ENCODE data around the gene BUB3. TPM values are rescaled to one million over a fixed set of nuclear protein-coding genes. Genes with fewer than 3 reads are reported as not detected.

Gene BUB3
- total and polyA plus RNA-seq, 2 of the 13 experiments (the other 11 are each of a cell fraction or from before 2014, with no cell fraction given), result 174 to 188 TPM

GRCh38 chr10:123203393-123204126 is 49.4 kb downstream of the BUB3 start (continued):
- TF ChIP-seq ATF5 (CRISPR knock-in tag; IDR thresholded peaks at IDR 0.05; ENCODE audit: low read depth), result no peak
- TF ChIP-seq ATAD3A (CRISPR knock-in tag; IDR thresholded peaks at IDR 0.05), result no peak
- TF ChIP-seq ELF3 (CRISPR knock-in tag; IDR thresholded peaks at IDR 0.05), result peak; percentile 94
- TF ChIP-seq PTBP1 (IDR thresholded peaks at IDR 0.05; ENCODE audit: low read depth, low read length, poor library complexity, severe bottlenecking), result no peak
- no peak for TF ChIP-seq MBD4 (IDR thresholded peaks at IDR 0.05; ENCODE audit: borderline replicate concordance, low read length)
- 0 out of 2 replicates have a peak, but pooled peaks have one; percentile 35 for TF ChIP-seq TFE3 (CRISPR knock-in tag; IDR thresholded peaks at IDR 0.05)
- no peak for TF ChIP-seq U2AF2 (IDR thresholded peaks at IDR 0.05; ENCODE audit: low read depth, low read length)
- TF ChIP-seq ZNF724P (CRISPR knock-in tag; IDR thresholded peaks at IDR 0.05; ENCODE audit: borderline replicate concordance), result no peak
- no peak for TF ChIP-seq BCL3 (CRISPR knock-in tag; IDR thresholded peaks at IDR 0.05)
- no peak for TF ChIP-seq TIGD3 (CRISPR knock-in tag; IDR thresholded peaks at IDR 0.05; ENCODE audit: borderline replicate concordance)
- 0 out of 2 replicates have a peak, but pooled peaks have one; percentile 39 for TF ChIP-seq ZNF317 (CRISPR knock-in tag; IDR thresholded peaks at IDR 0.05)
- no peak for TF ChIP-seq ZNF878 (CRISPR knock-in tag; IDR thresholded peaks at IDR 0.05)
- no peak for TF ChIP-seq GRHL1 (CRISPR knock-in tag; conservative IDR thresholded peaks at IDR 0.05)
- no peak for TF ChIP-seq EZH2 (conservative IDR thresholded peaks at IDR 0.05; ENCODE audit: low read depth, low read length)
- no peak for TF ChIP-seq FOXO4 (CRISPR knock-in tag; conservative IDR thresholded peaks at IDR 0.05)
- TF ChIP-seq PBX2 (CRISPR knock-in tag; IDR thresholded peaks at IDR 0.05), result no peak
- no peak for TF ChIP-seq ZNF207 (IDR thresholded peaks at IDR 0.05; ENCODE audit: borderline replicate concordance)

Data from HepG2 (cell line).